GM12864 (cell line): Measurements from ENCODE around the gene TCF12.

Experiments
- DNase-seq: peaks from one replicate; pipeline ENCODE4 v3.0.0-alpha.2; 2011; ENCODE audit warnings: low read depth
- H3K4me3 ChIP-seq: 2 replicates; pipeline ENCODE4 v1.5.1; 2011; ENCODE audit warnings: mild to moderate bottlenecking, low read depth, low read length, control low read depth
- CTCF ChIP-seq: IDR thresholded peaks from 2 replicates; pipeline ENCODE4 v1.5.1; 2011; ENCODE audit warnings: low read depth, mild to moderate bottlenecking, moderate library complexity, low read length, control low read depth, inconsistent platforms; ENCODE audit errors: missing control alignments

Gene TCF12

DNA sequence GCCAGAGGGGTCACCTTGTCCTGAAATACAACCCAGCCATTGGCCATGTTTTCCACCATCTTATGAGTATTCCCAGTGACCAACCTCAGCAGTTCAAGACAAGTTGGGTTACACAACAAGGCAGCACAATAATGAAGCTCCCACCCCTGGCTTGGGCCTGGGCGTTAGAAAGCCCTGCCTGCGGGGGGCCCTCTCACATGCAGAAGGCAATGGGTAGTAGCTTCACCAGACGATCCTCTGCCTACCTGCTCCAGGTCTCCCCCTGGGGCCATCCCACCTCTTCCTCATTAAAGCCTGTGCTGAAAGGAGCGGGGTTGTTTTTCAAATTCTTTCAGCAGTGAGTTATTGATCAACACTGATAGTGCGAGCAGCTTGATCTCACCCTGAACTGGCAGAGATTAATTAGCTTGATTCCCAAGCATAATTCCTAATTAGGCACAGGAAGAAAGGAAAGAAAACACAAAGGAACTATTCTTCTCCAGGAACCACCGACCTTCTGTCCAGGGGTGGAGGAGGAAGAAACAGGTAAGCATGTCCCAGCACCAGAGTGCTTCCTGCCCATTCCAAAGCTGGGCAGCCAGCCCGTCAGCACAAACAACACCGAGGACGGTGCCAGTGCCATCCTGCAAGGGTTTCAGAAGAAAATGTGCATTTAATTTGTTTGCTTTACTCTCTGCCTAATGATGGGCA is 378.2 kb downstream of the TCF12 start:
- TF ChIP-seq CTCF = no peak
- no peak for DNase-seq
- no peak overlapping the region for H3K4me3 ChIP-seq

- no peak for TF ChIP-seq CTCF
- no peak overlapping the region for H3K4me3 ChIP-seq
- no peak for DNase-seq
Measured at GRCh38 chr15:57297163-57297593, 378.7 kb downstream of the TCF12 start.

DNA sequence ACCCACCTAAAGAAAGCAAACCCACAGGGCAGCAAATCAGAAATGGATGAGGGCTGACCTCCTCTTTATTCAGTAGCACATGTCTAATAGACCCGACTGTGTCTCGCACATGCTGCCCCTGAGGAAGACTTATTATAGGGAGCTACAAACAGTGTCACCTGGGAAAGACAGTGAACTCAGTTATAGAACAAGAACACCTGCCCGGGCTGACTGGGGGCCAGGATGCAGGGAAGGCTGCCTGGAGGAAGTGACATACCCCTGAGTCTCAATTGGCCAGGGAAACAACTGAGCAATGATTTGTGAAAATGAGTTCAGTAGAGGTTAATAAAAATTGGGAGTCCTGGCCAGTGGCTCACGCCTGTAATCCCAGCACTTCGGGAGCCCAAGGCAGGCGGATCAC is 379.2 kb downstream of the TCF12 start:
- no peak overlapping the region for H3K4me3 ChIP-seq
- DNase-seq = no peak
- no peak for TF ChIP-seq CTCF

DNA sequence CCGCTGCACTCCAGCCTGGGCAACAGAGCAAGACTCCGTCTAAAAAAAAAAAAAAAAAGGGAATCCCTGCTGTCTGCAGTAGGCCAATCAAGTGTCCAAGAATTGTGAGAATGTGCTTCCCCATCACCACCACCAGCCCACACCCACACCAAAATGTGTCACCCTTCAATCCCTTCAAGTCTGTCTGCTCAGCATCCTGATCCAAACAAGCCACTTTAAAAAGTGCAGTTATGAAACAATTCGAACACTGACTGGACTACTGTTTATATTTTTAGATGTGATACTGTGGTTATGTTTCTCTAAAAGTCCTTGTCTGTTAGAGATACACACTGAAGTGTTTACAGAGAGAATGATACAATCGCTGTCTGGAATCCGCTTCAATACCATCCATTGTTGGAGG is 379.8 kb downstream of the TCF12 start:
- no peak for TF ChIP-seq CTCF
- DNase-seq = no peak
- no peak overlapping the region for H3K4me3 ChIP-seq

DNA sequence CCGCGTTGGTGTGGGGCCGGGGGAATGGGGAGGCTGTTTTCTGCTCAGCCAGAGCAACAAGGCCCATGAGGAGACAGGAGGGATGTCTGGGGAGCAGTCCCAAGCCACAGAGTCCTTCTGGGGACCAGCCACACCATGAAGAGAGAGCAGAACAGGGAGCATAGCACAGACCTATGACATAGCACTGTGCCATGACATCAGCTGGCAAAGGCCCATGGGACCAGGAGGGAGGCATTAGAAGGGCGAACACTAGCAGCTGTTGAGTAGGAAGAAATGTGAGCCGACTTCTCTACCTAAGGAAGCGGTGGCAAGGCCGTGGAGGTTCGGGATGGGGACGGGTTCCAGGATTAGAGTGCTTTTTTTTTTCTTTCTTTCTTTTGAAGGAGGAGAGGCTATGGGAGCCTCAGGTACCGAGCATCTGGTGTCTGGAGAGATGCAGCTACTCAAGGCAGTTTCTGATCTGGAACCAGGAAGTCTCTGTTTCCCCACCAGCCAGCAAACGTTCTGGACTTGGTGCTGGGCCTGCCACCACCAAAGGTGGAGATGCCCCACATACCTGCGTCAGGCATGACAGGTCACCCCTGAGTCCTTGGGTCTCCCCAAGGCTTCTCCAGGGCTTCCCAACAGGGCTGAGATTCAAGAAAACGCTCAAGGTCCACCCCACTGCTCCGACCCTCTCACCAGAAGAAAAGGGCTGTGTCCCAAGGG is 380.6 kb downstream of the TCF12 start:
- no peak for DNase-seq
- no peak for TF ChIP-seq CTCF
- no peak overlapping the region for H3K4me3 ChIP-seq

DNA sequence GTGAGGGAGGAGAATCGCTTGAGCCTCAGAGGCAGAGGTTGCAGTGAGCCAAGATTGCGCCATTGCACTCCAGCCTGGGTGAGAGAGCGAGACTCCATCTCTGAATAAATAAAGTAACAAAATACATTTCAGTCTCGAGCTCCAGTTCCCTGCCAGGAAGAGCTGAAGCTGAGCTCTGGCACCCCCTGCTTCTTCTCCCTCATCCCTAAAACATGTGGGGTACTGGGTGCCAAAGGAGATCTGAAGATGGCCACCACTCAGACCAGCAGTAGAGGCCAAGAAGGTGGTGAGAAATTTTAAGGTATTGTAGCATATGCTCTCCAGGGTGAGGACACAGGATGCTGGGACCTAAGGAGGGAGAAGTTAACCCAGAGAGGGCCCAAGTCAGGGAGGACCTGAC is 382.9 kb downstream of the TCF12 start:
- no peak for TF ChIP-seq CTCF
- DNase-seq = no peak
- H3K4me3 ChIP-seq = peak overlapping the region; percentile 52
